Mammary epithelial cell (primary cell): Measurements from ENCODE around the gene SP4.

Experiments
- CTCF ChIP-seq, 2 donors: IDR thresholded peaks in 1 of 2; conservative IDR thresholded peaks in 1 of 2; 2 replicates each; pipeline ENCODE4 v1.5.1; 2011 to 2012; ENCODE audit warnings: inconsistent platforms in 2 of 2, low read length in 2 of 2, mild to moderate bottlenecking in 2 of 2, control low read depth in 1 of 2, low read depth in 1 of 2; ENCODE audit not compliant: insufficient read depth in 1 of 2; ENCODE audit errors: extremely low read depth in 1 of 2
- EZH2 ChIP-seq: IDR thresholded peaks from 2 replicates; pipeline ENCODE4 v1.6.1; 2012; ENCODE audit warnings: low read length, inconsistent platforms, borderline replicate concordance

GRCh38 chr7:21383227-21384220 lies 44.4 kb upstream of the SP4 start:
- TF ChIP-seq CTCF (conservative IDR thresholded peaks at IDR 0.05 in 1 of 2, IDR thresholded peaks at IDR 0.05 in 1 of 2; ENCODE audit: extremely low read depth in 1 of 2, insufficient read depth in 1 of 2, low read depth in 1 of 2, low read length in 2 of 2) (no peak), EZH2 (no peak)
